ENCODE results near the gene CEP164. TPM values are rescaled to one million over a fixed set of nuclear protein-coding genes. Genes with fewer than 3 reads are reported as not detected.

The CEP164 gene
- total and polyA plus RNA-seq, 2 of the 8 experiments (the other 6 are each of a cell fraction or from before 2014, with no cell fraction given), result 8.4 to 20.8 TPM

GRCh38 chr11:117426941-117427340, 99.3 kb downstream of the CEP164 start (continued):
- TF ChIP-seq, protein P1, sequence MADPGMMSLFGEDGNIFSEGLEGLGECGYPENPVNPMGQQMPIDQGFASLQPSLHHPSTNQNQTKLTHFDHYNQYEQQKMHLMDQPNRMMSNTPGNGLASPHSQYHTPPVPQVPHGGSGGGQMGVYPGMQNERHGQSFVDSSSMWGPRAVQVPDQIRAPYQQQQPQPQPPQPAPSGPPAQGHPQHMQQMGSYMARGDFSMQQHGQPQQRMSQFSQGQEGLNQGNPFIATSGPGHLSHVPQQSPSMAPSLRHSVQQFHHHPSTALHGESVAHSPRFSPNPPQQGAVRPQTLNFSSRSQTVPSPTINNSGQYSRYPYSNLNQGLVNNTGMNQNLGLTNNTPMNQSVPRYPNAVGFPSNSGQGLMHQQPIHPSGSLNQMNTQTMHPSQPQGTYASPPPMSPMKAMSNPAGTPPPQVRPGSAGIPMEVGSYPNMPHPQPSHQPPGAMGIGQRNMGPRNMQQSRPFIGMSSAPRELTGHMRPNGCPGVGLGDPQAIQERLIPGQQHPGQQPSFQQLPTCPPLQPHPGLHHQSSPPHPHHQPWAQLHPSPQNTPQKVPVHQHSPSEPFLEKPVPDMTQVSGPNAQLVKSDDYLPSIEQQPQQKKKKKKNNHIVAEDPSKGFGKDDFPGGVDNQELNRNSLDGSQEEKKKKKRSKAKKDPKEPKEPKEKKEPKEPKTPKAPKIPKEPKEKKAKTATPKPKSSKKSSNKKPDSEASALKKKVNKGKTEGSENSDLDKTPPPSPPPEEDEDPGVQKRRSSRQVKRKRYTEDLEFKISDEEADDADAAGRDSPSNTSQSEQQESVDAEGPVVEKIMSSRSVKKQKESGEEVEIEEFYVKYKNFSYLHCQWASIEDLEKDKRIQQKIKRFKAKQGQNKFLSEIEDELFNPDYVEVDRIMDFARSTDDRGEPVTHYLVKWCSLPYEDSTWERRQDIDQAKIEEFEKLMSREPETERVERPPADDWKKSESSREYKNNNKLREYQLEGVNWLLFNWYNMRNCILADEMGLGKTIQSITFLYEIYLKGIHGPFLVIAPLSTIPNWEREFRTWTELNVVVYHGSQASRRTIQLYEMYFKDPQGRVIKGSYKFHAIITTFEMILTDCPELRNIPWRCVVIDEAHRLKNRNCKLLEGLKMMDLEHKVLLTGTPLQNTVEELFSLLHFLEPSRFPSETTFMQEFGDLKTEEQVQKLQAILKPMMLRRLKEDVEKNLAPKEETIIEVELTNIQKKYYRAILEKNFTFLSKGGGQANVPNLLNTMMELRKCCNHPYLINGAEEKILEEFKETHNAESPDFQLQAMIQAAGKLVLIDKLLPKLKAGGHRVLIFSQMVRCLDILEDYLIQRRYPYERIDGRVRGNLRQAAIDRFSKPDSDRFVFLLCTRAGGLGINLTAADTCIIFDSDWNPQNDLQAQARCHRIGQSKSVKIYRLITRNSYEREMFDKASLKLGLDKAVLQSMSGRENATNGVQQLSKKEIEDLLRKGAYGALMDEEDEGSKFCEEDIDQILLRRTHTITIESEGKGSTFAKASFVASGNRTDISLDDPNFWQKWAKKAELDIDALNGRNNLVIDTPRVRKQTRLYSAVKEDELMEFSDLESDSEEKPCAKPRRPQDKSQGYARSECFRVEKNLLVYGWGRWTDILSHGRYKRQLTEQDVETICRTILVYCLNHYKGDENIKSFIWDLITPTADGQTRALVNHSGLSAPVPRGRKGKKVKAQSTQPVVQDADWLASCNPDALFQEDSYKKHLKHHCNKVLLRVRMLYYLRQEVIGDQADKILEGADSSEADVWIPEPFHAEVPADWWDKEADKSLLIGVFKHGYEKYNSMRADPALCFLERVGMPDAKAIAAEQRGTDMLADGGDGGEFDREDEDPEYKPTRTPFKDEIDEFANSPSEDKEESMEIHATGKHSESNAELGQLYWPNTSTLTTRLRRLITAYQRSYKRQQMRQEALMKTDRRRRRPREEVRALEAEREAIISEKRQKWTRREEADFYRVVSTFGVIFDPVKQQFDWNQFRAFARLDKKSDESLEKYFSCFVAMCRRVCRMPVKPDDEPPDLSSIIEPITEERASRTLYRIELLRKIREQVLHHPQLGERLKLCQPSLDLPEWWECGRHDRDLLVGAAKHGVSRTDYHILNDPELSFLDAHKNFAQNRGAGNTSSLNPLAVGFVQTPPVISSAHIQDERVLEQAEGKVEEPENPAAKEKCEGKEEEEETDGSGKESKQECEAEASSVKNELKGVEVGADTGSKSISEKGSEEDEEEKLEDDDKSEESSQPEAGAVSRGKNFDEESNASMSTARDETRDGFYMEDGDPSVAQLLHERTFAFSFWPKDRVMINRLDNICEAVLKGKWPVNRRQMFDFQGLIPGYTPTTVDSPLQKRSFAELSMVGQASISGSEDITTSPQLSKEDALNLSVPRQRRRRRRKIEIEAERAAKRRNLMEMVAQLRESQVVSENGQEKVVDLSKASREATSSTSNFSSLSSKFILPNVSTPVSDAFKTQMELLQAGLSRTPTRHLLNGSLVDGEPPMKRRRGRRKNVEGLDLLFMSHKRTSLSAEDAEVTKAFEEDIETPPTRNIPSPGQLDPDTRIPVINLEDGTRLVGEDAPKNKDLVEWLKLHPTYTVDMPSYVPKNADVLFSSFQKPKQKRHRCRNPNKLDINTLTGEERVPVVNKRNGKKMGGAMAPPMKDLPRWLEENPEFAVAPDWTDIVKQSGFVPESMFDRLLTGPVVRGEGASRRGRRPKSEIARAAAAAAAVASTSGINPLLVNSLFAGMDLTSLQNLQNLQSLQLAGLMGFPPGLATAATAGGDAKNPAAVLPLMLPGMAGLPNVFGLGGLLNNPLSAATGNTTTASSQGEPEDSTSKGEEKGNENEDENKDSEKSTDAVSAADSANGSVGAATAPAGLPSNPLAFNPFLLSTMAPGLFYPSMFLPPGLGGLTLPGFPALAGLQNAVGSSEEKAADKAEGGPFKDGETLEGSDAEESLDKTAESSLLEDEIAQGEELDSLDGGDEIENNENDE (IDR thresholded peaks at IDR 0.05; ENCODE audit: insufficient replicate concordance, low read length), result no peak
- TF ChIP-seq SRF (IDR thresholded peaks at IDR 0.05; ENCODE audit: low read depth, low read length), result no peak
- TF ChIP-seq EZH2 (IDR thresholded peaks at IDR 0.05; ENCODE audit: low read depth, low read length, severe bottlenecking), result no peak
- no peak for TF ChIP-seq POU5F1 (IDR thresholded peaks at IDR 0.05; ENCODE audit: low read depth, low read length)
- TF ChIP-seq KDM1A (IDR thresholded peaks at IDR 0.05; ENCODE audit: borderline replicate concordance, low read length), result no peak
- TF ChIP-seq TEAD4 (IDR thresholded peaks at IDR 0.05; ENCODE audit: low read depth, low read length), result no peak
- no peak for TF ChIP-seq TAF7 (optimal IDR thresholded peaks at IDR 0.05; ENCODE audit: borderline replicate concordance, low read depth, low read length)
- TF ChIP-seq MAFK (IDR thresholded peaks at IDR 0.05; ENCODE audit: low read depth, low read length), result no peak
- no peak for TF ChIP-seq BRCA1 (IDR thresholded peaks at IDR 0.05; ENCODE audit: low read depth, low read length)
- TF ChIP-seq HDAC6 (IDR thresholded peaks at IDR 0.05; ENCODE audit: low read depth, low read length), result no peak
- no peak for TF ChIP-seq SIX5 (IDR thresholded peaks at IDR 0.05; ENCODE audit: low read depth, low read length)
- no peak for TF ChIP-seq TCF12 (IDR thresholded peaks at IDR 0.05; ENCODE audit: low read depth, low read length)
